ENCODE measurements around the gene MBD3L3.
"Not testable (repeated sequence)": the region's sequence is repeated elsewhere in the genome, so short reads cannot be mapped to it uniquely, and the experiment has no call there.

The MBD3L3 gene

DNA sequence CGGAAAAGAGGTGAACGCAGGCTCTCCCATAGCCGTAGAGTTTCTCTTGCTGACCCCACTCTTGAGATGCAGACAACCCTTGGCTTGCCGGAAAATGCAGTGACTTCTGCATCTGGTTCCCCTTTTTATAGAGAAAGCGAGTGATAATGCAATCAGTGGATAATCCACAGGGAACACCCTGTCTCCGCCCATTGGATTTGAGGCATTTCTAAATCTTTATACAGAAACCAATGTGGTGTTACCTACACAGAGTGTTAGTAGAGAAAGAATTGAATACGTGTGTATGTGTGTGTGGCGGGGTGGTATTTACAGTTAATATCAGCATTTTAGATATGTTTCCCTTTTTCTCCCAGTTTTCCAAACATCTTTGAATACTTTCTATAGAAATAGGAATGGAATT lies at the start of gene MBD3L3:
TSS of gene MBD3L3 (minus strand) at position 101 of the 400 bp plus-strand sequence. CDS start at position 30, 71 bp downstream.
- not testable (repeated sequence) for DNase-seq

DNA sequence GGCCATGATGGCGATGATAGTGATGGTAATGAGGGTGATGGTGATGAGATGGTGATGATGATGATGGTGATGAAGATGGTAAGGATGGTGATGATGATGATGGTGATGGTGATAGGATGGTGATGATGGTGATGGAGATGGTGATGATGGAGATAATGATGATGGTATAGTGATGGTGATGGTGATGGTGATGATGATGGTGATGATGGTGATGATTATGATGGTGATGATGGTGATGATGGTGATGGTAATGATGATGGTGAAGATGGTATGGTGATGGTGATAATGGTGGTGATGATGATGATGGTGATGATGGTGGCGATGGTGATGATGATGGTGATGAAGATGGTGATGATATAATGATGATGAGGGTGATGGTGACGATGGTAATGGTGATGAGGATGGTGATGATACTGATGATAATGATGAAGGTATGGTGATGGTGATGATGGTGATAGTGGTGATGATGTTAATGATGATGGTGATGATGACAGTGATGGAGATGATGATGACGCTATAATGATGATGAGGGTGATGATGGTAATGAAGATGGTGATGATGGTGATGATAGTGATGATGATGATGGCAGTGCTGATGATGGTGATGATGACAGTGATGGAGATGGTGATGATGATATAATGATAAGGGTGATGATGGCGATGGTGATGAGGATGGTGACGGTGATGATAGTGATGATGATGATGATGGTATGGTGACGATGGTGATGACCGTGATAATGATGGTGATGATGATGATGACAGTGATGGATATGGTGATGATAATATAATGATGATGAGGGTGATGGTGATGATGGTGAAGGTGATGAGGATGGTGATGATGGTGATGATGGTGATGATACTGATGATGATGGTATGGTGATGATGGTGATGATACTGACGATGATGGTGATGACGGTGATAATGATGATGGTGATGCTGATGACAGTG lies 48.5 kb upstream of the MBD3L3 start:
- DNase-seq = no peak

DNA sequence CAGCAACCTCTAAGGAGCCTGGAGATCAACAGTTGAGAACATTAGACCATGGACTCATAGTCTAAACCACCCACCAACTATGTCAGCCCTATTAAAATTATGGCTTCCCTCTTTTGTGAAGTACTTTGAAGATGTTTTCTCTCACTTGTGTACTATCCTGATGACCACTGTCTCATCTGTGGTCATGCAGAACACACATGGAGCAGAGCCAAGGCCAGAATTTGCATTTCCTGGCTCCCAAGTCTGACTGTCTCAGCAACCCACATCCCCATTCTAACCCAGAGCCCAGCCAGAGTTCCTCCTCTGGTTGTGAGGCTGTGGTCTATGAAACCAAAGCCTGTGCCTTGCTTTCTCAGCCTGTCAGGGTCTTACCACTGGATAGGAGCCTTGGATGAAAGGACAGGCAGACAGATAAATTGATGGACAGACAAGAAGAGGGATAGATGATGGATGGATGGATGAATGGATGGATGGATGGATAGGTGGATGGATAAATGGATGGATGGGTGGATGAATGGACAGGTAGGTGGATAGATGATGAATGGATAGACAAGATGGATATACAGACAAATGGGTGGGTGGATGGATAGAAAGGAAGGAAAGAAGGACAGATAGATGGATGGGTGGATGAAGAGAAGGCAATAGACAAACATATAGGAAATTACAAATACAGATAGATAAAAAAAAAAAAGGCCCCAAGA lies 46.4 kb upstream of the MBD3L3 start:
- no peak for DNase-seq

DNA sequence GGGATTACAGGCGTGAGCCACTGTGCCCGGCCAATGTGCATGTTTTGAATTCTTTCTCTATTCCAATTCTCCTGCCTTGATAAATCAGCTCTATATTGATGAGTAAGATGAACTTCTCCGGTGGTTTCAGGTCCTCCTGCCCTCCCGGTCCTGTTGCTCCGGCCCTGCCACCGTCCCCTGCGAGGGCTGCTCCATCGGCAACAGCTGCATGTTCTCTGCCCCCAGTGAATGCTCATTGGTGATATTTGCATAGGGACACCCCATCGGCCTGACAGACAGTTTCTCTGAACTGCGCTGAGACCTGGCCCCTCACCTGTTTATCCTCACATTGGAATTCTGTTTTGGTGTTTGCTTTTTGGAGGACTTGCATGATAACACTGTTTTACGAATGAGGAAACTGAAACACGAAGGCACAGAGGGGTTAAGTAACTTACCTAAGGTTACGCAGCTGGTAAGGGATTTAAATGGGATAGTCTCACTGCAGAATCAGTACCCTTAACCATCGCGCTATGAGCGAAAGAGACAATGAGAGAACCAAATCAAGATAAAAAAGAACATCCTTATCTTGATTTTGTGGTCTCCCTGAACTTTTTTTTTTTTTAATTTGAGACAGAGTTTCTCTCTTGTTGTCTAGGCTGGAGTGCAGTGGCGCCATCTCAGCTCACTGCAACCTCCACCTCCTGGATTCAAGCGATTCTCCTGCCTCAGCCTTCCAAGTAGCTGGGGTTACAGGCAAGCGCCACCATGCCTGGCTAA lies 43.2 kb upstream of the MBD3L3 start:
- DNase-seq = no peak

DNA sequence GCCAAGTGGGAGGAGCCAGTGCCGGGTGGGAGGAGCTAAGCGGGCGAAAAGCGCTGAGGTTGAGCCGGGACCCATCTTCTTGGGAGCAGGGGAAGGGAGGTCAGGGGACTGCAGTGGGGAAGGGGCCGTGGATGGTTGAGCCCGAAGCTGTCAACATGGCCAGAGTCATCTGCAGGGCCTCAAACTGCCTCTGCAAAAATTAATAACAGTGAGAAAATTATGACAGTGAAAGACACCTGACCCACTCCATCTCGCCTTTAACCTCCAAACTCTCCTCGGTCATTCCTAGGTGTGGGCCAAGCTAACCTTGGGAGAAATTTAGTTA lies 41.1 kb upstream of the MBD3L3 start:
- no peak for DNase-seq

DNA sequence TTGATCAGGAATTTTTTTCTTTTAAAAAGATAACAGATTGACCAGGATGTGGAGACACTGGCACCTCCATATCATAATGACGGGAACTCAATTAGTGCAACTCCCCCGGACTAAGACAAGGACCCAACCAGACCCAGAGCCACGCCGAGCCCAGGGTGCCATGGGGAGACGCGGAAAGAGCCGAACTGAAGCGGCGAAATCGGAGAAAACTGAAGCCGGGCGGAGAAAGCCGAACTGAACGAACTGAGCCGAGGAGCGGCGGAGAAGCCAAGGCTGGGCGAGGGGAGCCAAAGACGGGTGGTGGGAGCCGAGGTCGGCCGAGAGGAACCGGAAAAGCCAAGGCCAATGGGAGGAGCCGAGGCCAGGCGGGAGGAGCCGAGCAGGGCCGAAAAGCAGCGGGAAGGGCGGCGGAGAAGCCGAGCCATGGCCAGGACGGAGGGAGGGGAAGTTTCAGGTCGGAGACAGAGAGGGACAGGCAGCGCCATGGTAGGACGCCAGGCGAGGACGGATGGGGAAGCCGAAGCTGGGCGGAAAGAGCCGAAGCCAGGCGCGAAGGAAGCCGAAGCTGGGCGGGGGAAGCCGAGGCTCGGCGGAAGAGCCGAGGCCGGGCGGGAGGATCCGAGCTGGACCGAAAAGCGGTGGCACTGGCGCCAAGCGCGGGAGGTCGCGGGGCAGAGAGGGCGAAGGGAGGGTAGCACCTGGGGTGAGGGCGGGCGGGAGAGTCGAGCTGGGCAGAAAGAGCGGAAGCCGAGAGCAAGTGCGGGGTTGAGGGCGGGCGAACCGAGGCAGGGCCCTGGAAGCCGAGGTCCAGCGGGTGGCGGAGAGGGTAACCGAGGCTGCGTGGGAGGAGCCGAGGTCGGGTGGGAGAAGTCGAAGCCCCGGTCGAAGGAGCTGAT lies 40.5 kb upstream of the MBD3L3 start:
- peak; percentile 89 for DNase-seq

DNA sequence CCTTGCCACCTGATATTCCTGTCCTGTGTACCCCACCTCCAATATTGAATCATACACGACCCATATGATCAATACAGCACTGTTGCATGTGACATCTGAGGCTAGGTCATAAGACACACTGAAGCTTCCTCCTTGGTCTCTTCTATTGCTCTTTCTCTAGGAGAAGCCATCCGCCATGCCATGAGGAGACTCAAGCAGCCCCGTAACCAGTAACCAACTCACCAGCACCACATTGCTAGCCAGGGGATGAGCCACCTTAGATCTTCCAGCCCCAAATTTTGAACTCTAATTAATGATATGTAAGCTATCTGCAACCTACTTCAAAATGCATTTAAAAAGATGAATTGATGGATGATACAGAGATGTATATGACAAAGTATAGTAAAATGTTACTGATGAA lies 39.6 kb upstream of the MBD3L3 start:
- DNase-seq = no peak

DNA sequence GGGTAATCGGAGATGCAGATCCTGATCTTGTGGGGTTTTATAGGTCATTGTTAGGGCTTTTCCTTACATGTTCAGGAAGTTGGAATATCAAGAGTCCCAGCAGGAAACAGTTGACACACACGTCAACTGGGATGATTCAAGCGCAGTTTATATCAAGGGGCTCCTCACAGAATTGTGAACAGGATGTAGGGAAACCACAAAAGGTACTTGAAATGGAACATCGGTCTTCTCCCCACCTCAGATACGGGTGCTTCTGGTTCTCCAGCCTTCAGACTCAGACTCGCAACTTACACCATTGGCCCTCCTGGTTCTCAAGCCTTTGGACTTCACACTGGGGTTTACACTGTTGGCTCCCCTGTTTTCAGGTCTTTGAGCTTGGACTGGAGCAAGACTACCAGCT lies 30.5 kb upstream of the MBD3L3 start:
- DNase-seq = no peak

DNA sequence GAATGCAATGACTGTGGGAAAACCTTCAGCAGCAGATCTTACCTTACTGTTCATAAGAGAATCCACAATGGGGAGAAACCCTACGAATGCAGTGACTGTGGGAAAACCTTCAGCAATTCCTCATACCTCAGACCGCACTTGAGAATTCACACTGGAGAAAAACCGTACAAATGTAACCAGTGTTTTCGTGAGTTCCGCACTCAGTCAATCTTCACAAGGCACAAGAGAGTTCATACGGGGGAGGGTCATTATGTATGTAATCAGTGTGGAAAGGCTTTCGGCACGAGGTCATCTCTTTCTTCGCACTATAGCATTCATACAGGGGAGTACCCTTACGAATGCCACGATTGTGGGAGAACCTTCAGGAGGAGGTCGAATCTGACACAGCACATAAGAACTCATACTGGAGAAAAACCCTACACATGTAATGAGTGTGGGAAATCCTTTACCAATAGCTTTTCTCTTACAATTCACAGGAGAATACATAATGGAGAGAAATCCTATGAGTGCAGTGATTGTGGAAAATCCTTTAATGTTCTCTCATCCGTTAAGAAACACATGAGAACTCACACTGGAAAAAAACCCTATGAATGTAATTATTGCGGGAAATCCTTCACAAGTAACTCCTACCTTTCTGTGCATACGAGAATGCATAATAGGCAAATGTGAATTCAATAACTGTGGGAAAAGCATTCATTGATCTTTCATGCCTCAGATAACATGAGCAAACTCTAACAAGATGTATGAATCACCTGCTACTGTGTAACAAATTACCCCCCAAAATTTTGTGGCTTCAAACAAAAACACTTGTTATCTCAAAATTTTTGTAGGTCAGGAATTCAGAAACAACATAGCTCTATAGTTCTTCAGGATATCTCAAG lies 24.8 kb upstream of the MBD3L3 start:
- no peak for DNase-seq

DNA sequence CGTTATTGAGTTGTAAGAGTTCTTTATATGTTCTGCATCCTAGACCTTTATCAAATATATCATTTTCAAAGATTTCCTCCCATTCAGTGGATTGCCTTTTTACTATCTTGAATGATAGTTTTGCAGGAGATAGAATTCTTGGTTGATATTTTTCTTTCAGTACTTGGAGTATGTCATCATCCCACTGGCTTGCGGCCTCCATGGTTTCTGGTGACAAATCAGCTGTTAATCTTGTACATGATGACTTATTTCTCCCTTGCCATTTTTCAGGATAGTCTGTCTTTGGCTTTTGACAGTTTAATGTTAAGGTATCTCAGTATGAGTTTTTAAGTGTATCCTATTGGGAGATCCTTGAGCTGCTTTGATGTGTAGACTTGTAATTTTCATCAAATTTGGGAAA lies 19.5 kb upstream of the MBD3L3 start:
- DNase-seq = no peak

DNA sequence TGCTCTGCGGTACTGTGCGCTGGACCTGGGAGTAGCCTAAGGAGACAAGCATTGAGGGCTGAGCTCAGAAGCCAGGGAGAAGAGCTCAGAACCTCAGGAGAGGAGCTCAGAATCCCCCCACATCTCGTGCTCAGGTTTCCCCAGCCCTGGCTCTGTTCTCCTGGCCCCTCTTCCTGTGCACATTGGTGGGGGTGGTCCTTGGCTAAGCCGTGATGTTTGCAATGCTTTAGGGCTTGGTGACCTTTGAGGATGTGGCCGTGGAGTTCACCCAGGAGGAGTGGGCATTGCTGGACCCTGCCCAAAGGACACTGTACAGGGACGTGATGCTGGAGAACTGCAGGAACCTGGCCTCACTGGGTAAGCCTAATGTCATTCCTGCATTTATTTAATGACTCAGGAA lies 17.7 kb upstream of the MBD3L3 start:
- DNase-seq = no peak

DNA sequence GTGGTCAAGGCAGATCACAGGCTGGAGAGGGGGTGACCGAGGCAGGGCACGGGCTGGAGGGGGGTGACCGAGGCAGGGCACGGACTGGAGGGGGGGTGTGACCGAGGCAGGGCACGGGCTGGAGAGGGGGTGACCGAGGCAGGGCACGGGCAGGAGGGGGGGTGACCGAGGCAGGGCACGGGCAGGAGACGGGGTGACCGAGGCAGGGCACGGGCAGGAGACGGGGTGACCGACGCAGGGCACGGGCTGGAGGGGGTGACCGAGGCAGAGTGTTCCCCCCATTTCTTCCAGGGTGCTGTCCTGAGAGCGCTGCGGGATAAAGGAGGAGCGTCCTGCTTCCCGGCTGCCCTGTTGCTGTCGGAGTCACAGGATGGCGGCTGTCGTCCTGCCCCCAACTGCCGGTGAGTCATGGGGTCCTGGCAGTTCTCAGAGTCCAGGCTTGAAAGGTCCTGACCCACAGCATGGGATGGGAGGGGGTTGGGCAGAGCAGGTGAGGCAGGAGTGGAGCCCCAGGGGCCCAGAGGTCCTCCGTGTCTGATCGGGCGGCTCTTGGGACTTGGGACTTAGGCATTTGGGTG lies 16.3 kb upstream of the MBD3L3 start:
- no peak for DNase-seq

DNA sequence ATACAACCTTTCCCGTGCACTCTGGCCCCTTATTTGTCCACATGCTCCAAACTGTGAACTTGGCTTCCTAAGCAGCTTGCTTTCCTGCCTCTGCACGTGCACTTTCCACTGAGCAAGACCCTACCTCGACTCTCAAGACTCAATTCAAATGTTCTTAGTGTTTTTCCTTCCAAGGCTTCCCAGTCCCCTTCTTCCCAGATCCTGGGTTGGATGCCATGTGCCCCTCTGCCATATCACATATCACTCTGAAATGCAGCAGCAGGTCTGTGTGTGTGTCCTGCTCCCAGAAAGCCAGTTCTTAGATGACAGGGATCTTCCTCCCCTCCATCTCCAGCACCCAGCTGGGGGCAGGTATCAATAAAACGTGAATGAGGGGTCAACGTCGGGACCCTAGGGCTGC lies 14.1 kb upstream of the MBD3L3 start:
- DNase-seq = no peak

DNA sequence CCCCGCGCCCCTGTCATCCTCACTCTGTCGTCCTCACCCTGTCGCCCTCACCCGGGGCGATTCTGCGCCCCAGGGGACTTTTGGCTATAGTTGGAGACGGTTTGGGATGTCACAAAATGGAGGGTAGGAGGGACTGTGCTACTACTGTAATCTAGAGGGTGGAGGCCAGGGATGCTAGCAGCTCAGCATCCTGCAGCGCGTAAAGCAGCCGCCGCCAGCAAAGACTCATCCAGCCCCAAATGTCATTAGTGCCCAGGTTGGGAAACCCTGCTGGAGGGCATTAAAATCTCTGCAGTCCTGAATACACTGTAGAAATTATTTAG lies 11.4 kb upstream of the MBD3L3 start:
- no peak for DNase-seq

DNA sequence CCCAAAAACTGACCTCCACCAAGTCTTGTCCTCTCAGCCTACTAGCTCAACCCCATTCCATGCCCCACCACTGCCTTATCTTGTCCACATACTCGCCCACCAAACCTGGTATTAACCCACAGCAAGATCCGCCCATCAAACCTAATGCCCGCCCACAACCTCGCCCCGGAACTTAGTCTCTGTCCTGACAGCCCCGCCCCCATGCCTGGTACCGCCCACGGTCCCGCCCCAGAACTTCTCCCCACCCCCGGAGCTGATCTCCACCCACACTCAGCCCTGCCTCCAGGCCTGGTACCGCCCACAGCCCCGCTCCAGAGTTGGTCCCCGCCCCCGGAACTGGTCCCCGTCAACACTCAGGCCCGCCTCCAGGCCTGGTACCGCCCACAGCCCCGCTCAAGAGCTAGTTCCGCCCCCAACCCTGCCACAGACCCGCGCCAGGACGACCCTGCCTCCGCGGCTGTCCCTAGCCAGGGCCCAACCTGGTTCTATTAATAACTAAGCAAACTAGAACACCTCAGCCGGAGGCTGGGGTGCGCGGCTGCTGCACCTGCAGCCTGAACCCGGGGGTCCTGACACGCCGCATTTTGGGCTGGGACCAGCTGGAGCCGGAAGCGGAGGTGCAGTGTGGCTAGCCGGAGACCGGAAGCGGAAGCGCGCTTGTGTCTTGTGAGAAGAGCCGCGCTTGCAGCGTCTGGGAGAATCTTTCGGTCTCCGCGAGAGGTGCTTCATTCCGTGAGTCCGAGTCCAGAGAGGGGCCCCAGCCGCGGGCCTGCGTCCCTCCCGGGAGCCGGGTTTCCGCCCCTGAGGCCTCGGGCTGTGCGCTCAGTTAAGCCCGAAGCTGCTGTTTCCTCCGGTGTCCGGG lies 10.8 kb upstream of the MBD3L3 start, which contains the start of gene ZNF557:
TSS of gene ZNF557 (plus strand) at position 662 of the 862 bp plus-strand sequence. CDS start 5,372 bp downstream, outside the sequence.
- DNase-seq = peak; percentile 98

DNA sequence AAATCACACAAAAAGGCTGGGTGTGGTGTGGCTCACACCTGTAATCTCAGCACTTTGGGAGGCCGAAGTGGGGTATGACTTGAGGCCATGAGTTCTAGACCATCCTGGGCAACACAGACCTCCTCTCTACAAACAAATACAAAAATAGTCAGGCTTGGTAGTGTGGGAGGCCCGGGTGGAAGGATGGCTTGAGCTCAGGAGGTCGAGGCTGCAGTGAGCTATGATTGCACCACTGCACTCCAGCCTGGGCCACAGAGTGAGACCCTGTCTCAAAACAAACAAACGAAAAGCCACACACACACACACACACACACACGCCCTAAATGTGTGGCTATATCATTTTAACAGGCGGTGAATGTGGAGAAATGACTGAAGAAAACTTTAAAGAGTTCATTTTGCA lies 10.1 kb upstream of the MBD3L3 start:
- no peak for DNase-seq

DNA sequence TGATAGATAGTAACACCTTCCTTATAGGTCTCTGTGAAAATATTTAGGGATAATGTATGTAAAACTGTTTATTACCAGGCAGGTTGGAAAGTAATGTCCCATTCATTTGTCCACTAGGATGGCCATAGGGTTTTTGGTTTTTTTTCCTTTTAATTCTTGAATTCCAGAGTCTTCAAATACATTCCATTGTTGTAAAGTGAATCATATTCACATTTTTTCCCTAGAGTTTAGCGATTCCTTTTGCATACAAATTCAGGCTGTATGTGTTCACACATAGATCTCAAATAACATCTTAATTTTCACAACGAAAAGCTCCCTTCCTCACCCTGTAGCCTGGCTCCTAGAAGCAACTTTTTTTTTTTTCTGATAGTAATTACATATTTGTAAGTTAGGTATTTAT lies 9.2 kb upstream of the MBD3L3 start:
- no peak for DNase-seq

DNA sequence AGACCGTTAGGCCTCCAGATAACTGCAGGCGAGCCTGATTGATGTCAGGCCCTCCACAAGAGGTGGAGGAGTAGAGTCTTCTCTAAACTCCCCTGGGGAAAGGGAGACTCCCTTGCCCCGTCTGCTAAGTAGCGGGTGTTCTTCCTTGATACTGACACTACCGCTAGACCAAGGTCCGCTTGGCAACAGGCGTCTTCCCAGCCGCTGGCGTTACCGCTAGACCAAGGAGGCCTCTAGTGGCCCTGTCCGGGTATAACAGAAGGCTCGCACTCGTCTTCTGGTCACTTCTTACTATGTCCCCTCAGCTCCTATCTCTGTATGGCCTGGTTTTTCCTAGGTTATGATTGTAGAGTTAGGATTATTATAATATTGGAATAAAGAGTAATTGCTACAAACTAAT lies 8.6 kb upstream of the MBD3L3 start:
- DNase-seq = not testable (repeated sequence)

DNA sequence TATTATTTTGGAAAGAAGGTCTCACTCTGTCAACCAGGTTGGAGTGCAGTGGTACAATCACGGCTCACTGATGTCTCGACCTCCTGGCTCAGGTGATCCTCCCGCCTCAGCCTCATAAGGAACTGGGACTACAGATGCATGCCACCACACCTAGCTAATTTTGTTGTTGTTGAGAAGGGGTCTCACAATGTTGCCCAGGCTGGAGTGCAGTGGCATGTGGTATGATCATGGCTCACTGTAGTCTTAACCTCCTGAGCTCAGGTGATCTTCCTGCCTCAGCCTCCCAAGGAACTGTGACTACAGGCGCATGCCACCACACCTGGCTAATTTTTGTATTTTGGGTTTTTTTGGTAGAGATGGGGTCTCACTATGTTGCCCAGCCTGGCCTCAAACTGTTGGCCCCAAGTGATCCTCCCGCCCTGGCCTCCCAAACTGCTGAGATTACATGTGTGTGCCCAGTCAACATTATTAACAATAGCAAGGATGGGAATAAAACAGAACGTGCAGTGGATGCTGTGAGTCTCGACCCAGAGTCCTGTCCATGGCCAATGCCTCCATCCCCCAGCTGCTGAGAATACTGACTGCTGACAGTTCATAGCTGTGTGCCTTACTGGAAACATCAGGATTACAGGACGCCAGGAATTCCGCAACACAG lies 5.4 kb upstream of the MBD3L3 start:
- DNase-seq = no peak

DNA sequence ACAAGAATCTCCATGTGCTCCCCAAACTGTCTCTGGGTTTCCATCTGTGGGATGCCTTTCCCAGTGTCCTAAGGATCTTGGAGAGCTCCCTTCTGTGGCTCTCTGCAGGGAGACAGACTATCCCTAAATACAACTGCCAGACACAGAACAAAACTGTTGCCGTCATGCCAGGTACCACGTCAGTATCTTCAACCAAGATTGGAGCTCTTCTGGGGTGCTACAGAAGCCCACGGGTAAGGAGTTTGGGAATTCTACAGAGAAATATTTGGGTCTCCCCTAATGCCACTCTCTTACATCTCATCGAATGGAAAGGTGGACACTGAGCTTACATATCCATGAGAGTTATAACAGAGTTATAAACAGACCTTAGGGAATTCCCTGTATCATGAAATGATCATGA lies 4.9 kb upstream of the MBD3L3 start:
- no peak for DNase-seq
